HG02678 (cell line): ENCODE measurements around the gene DYSF.

Experiments
- ATAC-seq: cut with Tn5 transposase; IDR thresholded peaks from one replicate; pipeline ENCODE4 v1.9.1; 2021; ENCODE audit warnings: mild to moderate bottlenecking, moderate library complexity; ENCODE audit not compliant: unreplicated experiment

The DYSF gene

GRCh38 chr2:71667256-71668182, 214.2 kb downstream of the DYSF start:
- ATAC-seq, result no peak

DNA sequence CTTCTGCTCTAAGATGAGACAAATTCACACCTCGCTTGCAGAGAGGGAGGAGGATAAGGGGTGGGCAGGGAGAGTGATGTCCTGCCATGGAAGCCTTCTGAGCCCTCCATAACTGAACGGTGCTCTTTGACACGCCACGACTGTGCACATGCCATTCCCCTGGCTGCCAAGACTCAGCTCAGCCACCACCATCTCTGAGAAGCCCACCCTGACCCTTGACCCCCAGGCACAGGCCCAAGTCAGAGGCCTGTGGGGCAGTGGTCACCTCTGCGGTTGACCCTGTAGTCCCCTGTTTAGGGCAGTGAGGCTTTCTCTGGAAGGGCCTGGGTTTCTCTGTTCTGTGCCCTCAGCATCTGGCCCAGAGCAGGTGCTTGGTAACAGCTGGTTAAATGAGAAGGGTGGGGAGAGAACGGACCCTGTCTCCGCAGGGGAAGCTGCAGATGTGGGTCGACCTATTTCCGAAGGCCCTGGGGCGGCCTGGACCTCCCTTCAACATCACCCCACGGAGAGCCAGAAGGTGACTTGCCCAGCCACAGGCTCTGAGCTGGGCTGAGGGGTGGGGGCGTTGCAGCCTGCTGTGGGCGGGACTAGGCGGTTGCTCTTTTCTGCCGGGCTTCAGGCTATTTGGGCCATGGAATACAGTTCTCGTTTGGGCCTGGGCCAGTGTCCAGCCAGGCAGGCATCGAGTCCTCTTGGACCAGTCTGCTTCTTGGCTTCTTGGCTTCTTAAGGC, 215.1 kb downstream of the DYSF start:
- ATAC-seq, result no peak

DNA sequence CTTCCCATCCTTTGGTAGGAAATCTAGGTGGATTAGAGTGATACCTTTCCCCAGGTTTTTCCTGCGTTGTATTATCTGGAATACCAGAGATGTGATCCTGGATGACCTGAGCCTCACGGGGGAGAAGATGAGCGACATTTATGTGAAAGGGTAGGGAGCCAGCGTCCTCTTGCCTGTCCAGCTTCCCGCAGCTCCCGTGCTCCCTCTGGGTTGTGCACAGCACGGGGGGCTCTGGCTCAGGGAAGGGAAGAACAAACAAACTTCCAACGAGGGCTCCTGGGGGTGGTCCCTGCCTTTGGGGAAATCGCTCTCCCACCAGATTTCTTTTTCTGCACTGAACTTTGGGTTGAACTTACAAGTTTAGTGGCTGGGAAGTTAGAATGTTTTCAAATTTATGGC, 215.7 kb downstream of the DYSF start:
- ATAC-seq, result no peak

- ATAC-seq, result no peak
These were observed 216.5 kb downstream of the DYSF start for GRCh38 chr2:71669628-71670429.

DNA sequence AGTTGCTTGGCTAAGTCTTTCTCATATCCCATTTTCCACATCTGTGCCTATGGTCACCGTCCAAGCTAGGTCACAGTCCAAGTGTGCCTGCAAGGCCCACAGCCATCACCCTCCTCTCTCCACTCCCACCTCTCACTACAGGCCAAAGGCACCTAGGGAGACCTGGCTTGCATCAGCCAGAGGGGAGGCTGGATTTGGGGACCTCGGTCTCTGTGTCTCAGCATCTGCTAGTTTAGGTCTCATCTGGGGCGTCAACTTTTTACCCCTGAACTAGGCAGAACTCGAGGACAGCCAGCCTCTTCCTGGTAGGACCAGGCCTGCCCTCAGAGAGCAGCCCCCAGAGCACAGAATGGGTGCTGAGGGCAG, 217.1 kb downstream of the DYSF start:
- no peak for ATAC-seq

GRCh38 chr2:71671203-71671854, 218.0 kb downstream of the DYSF start:
- no peak for ATAC-seq

DNA sequence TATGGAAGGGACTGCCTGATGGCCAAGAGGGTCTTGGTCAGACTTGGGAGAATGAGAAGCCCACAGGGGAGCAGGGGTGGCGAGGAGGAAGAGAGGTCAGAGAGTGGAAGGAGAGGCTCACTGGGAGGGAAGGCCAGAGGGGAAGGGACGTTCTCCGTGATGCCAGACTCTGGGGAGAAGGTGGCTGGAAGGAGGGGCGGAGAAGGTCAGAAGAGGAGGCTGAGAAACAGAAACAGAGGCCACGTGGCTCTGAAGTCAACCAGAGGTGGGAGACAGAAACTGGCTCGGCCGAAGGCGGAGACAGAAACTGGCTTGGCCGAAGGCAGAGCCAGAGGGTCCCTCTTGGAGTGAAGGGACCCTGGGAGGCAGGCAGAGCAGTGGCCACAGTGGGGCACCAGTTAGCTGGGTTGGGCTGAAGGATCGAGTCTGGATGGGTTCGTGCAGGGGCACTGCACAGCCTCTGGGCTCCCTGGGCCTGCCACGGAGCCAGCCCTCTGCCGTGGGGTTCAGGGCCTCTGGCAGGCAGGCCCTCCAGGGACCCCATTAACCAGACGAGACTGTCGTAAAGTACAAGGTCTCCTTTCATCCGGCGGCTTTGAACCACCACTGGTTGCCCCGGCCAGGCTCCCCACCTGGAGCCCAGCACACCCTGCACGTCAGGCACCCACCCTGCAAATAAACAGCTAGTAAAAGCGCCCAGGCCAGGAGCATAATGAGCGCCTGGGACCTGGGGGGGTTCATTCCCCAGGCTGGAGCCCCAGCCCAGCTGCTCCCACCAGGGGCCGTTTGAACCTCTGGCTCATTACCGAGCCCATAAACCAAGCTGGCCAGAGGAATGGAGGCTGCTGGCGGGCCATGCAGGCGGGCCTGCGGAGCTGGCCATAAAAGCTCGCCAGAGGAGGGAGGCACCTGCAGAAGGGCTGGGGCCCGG, 218.8 kb downstream of the DYSF start:
- ATAC-seq, result no peak

DNA sequence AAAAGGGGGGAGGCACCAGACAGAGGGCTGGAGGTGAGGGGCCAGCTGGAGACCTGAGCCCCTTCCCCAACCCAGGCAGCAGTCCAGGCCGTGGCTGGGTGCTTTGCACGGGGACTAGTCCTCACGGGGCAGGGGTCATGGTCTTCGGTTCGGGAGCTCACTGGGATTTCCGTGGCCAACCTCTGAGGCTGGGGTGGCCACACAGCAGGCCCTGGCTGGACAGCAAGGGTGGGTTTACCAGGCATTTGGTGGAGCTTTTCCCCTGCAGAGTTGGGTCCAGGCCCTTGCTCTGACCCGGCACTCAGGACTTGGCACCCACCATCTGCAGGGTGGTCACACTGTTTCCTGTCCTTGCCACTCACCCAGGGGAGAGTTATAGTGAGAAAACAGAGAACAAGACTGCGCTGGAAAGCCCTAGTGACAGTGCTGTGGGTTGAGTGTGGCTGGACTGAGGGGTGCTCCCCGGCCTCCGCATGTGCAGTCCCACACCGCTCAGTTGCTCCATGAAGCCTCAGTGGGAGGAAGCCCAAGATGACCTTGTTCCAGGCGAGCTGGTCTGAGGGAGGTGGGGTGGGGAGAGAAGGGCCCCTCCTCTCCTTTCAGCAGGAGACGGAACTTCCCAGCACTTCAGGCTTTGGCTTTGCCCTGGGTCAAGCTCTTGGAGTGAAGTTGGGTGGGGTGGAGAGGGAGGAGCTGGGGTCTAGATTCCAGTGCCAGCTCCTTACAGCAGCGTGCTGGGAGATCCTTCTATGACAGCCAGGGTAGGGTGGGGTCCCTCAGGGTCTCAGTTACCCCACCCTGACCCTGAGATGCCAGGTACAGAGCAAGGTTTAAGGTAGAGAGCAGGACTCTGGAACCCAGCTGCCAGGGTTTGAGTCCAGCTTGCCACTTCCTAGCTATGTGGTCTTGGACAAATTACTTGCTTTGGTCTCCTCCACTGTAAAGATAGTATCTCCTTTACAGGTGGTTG, 219.8 kb downstream of the DYSF start:
- no peak for ATAC-seq

DNA sequence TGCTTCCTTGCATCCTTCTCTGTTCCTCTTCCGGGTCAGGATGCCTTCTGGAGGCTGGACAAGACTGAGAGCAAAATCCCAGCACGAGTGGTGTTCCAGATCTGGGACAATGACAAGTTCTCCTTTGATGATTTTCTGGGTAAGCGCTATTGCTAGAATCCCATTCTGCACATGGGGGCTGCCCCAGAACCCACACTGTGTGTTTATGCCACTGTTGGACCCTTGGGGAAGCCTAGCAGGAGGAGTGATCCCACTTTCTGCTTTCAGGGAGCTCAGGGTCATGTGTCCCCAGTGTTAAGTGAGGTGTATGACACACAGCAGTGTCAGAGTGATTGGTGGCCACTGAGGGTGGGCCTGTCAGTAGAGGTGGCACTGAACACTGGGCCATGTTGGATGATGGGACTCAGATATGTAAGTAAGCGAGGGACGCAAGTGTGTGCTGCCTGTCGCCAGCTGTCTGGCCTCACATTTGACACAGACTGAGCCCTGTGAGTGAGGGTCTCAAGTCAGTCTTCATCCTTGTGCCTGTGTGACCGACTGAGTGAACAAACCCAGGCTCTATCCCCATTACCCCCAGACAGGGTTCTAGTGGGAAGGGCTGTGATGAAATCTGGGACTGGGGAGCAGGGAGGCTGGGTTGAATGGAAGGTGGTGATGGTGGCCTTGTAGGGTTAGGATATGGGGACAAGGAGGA, 220.9 kb downstream of the DYSF start:
- ATAC-seq, result no peak

GRCh38 chr2:71675296-71675695, 221.9 kb downstream of the DYSF start:
- no peak for ATAC-seq

- no peak for ATAC-seq
These were observed 225.5 kb downstream of the DYSF start for GRCh38 chr2:71678874-71679273.

- no peak for ATAC-seq
These were observed 226.1 kb downstream of the DYSF start for GRCh38 chr2:71679491-71679890.

- ATAC-seq, result no peak
These were observed 227.6 kb downstream of the DYSF start for GRCh38 chr2:71680925-71681324.

- no peak for ATAC-seq
These were observed 228.3 kb downstream of the DYSF start for GRCh38 chr2:71681626-71682025.

GRCh38 chr2:71682341-71682740, 229.0 kb downstream of the DYSF start:
- no peak for ATAC-seq

DNA sequence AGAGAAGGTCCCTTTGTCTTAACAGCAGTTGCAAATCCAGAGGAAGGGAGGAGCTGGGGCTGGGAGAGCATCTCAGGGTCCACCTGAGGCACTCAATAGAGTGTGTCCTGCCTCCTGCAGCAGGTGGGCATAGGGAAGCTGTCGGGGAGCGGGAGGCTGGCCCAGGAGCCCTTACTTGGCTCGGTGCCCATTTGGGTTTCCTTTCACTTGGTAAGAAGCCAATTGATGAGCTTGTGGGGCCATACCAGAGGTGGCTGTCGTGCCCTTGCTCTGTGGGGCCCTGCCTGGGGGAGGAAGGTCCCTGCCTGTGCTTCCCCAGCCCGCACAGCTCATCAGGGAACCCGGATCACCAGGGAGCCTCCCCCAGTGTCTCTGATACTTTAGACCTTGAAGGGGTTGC, 229.7 kb downstream of the DYSF start:
- no peak for ATAC-seq

GRCh38 chr2:71683666-71684065, 230.3 kb downstream of the DYSF start:
- no peak for ATAC-seq
